HG02970 (cell line): Measurements from ENCODE around the gene KSR2.

Experiments used
- ATAC-seq: cut with Tn5 transposase; IDR thresholded peaks from one replicate; pipeline ENCODE4 v1.9.1; 2021; ENCODE audit warnings: mild to moderate bottlenecking, moderate library complexity, moderate number of reproducible peaks; ENCODE audit not compliant: unreplicated experiment, low FRiP score

The KSR2 gene

DNA sequence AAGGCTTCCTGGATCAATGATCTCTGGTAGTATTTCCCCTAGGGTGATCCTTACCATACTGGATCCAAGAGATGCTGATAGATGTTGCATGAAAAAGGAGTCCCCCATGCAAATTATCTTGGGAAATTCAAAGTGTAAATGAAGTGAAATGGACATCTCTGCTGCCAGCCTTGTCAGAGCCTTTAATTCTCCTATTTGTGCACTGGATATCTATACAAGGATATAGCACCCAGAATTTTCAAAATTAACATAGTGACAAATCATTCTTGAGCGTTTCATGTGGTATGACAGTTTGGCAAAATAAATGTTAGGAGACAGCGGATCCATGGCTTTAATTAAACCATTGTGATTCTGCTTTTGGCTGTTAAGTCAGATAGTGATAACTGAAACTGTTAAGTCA, 260.9 kb downstream of the KSR2 start:
- no peak for ATAC-seq

DNA sequence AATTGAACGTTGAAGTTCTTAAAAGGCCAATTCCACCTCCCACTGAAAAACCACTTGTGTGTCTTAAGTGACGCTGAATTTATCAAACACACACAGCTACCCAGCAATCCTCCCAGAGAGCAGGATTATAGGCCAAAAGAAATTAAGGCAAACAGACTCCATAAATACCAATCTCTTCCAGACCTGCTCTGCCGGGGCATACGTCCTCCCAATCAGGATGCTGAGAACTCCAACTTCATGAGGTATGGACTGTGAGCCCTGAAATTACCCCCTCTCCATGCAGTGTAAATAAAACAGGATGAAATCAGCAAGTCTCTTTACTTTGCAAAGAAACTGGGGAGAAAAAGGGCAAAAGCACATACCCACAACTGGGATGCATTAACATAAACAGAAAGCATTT, 265.2 kb downstream of the KSR2 start:
- ATAC-seq: no peak

DNA sequence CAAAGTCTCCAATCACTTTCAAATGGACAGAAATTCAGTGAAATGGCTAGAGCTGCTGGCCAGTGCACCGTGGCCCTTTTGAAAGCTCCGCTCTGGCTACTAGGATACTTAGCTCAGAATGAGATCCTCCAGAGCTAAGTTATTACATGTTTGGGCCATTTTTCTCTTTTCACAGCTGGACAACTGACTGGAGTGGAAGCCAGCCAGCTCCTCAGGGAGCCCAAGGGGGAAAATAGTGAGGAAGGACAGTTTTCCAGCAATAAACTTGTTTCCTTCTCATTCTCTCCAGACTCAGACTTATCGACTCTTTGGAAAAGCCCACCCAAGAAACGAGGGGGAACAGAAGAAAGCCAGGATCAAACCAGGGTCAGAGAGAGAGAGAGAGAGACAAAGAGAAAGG, 266.0 kb downstream of the KSR2 start:
- ATAC-seq: no peak

DNA sequence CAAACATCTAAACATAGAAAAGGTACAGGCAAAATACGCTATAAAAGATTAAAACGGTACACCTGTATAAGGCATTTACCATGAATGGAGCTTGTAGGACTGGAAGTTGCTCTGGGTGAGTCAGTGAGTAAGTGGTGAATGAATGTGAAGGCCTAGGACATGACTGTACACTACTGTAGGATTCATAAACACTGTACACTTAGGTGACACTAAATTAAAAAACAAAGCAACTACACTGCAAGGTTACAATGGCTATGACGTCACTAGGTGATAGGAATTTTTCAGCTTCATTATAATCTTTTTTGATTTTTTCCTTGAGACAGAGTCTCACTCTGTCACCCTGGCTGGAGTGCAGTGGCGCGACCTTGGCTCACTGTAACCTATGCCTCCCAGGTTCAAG, 269.2 kb downstream of the KSR2 start:
- ATAC-seq: no peak

DNA sequence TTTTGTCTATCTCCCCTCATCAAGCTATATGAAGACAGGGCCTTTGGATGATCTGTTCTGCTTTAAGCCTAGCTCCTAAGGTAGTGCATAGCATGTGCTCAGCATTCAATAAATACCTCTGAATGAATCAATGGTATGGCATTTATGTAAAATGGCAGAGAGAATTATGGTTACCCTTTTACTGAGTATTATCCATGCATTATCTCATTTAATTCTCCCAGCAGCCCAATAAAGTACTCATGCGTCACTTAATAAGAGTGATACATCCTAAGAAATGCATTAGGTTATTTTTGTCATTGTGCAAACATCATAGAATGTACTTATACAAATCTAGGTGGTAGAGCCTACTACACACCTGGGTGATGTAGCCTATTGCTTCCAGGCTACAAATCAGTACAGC, 269.7 kb downstream of the KSR2 start:
- ATAC-seq: no peak

DNA sequence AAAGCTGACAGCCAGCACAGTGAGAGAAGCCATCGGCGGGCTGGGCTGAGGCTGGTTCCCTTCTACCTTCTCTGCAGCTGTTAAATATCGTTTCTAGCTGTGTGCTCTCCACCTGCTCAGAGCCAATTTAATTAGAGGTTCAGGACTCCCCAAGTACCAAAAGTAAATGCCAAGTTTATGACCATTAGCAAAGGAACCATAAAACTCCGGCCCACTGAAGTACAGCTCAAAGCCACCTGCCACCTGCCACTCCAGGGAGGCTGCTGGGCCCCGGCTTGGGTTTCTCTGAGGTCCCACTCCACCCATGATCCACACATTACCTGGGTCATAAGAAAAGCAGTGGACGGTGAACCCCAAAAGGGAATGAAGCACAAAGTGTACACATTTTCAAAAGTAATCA, 272.8 kb downstream of the KSR2 start:
- no peak for ATAC-seq

DNA sequence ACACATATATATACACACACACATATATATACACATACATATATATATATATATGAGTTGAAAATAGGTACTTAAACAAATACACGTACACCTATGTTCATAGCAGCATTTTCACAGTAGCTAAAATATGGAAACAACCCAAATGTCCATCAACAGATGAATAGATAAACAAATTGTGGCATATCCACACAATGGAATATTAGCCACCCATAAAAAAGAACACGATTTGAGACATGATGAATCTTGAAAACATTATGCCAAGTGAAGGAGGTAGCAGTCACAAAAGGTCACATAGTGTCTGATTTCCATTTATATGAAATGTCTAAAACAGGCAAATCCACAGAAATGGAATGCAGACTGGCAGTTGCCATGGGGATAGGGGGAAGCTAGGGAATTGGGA, 276.3 kb downstream of the KSR2 start:
- no peak for ATAC-seq

DNA sequence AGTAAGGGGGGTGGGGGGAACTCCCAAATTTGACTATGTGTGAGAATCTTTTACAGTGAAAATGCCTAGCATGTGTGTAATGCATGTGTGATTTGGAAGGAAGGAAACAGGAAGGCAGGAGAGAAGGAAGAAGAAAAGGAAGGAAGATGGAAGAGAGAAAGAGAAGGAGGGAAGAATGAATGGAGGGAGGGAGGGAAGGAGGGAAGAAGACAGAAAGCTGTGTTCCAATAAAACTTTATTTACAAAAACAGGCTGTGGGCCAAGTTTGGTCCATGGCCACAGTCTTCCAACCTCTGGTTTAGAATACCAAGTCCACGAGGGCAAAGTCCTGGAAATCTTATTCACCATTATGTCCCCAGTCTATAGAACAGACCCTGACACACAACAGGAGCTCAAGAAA, 278.9 kb downstream of the KSR2 start:
- ATAC-seq: no peak

DNA sequence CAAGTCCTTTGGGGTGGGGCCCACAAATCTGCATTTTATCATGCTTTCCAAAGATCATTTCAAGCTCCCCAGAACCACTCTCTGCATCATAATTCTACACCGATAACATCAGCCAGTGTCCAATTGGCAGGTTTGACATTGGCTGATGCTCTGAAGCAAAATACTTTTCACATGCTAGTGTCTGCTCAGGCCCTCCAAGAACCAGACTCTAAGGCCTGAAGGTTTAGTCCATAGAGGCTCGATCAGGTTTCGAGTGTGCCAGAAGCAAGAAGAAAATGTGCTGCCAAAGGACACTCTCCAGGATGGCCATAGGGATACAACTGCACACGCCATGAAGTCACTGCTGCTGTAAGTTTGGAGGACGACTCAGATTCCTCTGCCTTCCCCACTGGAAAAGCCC, 280.3 kb downstream of the KSR2 start:
- no peak for ATAC-seq

DNA sequence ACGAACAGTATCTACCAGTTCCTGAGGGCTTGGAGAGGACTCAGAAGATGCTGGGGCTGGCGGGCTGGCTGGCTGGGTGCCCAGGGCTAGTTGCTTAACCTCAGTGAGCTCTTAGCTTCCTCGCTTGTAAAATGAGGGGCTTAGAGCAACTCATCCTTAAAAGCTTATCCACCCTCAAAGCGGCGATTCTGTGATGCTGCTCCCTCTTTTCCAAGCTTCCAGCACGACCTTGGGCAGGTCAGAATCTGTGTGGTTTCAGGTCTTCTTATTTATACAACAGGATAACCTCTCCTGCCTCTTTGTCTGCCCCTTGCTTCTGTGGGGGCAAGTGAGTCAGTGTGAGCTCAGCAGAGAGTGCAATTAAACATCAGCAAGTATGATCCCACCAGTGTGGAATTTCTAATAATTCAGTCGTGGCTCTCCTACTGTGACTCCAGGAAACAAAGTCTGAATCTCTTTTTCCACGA, 281.8 kb downstream of the KSR2 start:
- ATAC-seq: no peak

DNA sequence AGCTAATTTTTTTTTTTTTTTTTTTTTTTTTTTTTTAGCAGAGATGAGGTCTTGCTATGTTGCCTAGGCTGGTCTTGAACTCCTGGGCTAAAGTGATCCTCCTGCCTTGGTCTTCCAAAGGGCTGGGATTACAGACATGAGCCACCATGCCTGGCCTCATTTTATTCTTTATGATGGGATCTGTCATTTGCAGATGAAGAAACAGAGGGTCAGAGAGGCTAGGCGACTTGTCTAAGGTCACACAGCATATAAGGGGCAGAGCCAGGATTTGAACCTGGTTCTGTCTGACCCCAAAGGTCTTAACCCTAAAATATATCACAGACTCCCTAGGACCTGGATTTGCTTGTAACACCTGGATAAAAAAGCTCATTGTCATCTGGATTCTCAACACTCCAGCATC, 282.6 kb downstream of the KSR2 start:
- ATAC-seq: no peak

DNA sequence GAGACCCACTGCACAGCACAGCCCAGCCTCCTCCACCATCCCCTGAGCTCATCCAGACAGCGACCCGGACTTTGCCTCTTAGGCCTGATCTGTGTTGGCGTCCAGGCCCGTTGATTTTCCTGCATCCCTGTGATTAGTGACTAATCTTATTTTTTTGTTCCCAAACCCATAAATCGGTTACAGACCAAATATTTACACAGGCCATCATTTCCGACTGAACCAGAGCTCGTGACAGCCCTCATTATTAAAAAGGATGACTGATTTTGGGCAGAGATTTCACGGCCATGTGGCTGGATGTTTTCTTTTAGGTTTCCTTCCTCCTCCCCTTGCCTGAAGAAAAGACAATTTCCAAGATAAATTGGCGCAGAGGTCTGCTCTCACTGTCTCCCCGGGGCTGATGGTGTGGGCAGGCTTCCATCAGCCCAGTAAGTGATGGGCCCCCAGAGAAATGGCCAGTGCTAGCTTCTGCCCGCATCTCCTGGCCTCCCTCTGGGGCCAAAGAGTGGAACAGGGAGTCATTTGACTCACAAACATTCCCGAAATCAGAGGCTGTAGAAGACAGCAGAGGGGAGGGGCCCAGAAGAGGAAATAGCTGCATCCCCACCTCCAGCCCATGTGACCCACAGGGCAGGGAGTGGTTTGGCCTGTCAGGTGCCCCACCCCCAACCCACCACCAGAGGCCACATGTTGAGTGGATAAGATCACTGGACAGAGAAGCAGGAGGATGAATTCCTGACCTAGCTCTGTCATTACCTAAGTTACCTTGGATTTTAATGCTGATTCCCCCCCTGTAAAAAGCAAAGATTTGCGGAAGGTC, 283.5 kb downstream of the KSR2 start:
- no peak for ATAC-seq

DNA sequence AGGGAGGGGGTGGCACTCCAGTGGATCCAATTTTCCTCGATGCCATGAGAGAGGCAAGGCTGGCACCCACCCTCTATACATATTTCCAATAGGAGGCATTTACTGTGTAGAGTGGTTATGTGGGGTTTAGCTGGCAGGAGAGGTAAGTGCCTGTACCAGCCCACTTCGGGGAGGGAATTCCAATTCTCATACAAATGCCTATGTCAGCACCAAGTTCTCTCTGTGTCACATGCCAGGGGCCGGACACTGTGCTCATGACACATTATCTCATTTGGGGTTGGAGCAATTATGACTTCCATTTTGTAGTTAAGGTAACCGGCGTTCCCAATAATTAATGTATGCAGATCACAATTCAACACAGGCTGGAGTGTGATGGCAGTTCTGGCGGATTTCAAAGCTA, 284.3 kb downstream of the KSR2 start:
- no peak for ATAC-seq

DNA sequence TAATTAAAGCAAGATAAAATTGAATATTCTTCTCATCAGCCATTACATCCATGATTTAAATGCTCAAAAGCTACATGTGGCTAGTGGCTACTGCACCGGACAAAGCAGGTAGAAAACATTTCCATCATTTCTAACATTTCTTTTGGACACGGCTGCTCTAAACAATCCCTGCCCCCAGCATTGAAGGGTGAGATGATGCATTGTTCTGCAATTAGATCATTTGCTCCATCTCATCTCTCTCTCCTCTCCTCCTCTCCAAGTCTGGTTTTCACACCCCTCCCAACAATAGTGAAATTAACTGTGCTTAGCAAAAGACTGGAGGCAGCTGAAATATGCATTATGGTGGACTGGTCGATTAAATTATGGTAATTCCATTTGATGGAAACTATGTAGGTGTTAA, 288.5 kb downstream of the KSR2 start:
- ATAC-seq: no peak

DNA sequence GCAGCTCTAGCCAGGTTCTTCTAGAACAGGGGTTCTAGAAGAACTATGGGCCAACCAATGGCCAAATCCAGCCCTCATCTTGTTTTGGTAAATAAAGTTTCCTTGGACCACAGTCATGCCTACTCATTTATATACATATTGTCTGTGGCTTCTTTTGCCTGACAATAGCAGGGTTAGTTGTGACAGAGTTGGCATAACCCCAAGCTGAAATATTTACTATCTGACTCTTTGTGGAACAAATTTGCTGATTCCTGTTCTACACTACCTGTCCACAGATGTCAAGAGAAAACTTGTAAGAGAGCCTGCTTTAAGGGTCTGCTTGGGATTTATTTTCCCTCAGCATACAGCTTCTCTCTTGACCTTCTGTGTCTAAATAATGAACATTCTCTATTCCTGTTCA, 289.0 kb downstream of the KSR2 start:
- ATAC-seq: no peak

DNA sequence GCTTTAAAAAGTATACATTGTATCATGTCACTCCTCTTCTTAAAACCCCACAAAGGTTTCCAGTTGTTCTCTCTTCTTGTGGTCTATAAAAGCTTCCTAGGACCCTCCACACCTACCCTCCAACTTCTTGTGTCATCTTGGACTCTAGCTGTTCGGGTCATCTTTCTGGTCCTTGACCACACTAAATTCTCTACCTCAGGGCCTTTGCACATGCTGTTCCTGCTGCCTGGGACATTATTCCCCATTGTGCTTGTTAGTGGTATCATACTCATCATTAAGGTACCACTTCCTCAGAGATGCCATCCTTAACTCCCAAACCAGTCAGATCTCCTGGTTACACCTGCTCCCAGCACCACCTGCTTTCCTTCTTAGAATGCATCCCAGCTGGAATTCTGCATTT, 294.0 kb downstream of the KSR2 start:
- no peak for ATAC-seq

DNA sequence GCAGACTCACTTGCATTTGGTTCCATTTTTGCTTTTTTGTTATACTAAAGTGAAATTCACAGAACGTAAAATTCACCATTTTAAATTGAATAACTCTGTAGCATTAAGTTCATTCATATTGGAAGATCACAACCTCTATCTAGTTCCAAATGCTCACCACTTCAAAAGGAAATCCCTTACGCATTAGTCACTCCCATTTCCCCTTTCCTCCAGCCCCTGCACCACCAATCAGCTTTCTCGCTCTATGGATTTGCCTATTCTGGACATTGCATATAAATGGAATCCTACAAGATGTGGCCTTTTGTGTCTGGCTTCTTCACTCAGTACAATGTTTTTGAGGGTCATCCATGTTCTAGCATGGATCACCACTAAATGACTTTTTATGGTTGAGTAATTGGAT, 294.5 kb downstream of the KSR2 start:
- ATAC-seq: no peak

DNA sequence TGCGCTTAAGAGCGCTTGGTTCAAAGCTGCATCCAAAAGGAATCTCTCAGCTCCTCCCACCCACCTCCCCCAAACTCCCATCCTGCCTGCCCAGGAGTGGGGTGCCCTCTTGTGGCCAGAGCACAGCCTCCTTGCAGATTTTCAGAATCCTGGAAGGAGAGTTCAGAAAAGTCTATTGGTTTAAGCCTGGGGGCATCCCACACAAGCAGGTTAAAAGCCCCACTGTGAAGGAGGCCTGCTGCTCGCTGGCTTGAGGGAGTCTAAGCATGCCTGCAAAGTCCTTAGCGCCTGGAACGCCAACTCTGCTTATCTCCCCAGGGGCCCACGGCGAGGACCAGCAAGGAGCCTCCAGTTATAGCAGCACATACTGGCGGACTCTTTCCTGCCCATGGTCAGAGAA, 297.1 kb downstream of the KSR2 start:
- ATAC-seq: no peak

DNA sequence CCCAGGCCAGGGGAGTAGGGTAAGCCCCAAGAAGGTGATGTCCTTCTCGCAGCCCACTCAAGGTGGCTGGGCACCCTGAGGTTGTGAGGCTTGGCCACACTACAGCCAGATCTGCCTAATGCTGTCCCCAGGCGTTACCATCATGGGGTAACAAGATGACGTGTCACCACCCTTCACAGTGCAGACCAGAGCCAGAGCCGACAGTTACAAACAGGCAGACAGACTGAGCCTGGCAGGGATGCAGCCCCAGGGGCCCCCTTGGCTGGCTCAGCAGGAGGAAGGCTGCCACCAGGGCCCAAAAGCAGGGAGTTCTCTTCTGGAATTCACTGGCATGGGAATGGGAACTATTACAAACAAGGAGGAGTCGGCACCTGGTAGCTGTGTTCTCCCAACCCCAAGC, 304.6 kb downstream of the KSR2 start:
- no peak for ATAC-seq

DNA sequence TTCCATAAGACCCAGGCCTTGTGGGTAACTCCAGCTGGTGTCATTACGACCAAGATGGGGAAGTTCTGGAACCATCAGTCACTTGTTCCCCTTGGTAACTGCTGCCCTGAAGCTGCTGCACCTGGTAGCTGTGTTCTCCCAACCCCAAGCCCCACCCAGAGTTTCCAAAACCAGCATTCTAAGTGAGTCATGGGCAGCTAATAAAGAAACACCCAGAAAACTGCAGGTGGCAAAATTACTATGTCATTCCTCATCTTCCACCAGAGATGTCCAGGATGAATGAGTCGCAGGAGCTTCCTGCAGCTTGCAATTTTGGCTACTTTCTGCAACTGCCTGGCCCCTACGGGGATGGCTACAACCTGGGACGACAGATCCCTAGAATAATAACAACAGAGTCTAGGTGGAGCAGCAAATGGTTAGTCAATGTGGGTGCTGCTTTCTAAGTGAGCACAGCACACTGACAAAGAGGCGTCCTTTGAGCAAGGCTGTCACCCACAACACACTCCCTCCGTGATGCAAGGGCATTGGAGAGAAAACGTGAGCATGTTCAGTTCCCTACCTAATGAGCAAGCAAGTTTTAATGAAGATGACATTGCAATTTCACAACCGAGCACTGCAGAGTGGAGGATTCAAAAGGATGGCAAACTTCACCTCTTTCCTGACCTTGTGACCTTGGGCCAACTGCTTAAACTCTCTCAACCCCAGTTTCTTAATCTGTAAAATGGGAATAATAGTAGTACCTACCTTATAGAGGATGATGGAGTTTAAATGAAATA, 306.0 kb downstream of the KSR2 start:
- ATAC-seq: no peak

DNA sequence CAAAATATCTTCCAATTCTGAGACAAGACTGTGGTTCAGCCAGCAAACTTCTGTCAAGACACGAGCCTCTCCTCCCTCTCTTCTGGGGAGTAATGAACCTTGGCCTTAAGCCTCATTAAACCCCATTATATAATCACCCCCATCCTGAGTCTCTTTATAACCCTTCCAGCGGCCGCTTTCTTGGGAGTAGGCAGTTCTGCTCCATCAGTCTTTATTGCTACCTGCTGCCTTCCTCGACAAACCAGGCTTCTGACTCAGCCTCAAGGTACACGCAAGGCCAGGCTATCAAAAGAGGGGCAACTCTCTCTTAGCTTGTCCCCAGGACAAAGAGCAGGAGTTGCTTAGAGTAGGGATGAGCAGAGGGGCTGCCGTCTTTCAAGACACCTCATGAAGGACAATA, 306.6 kb downstream of the KSR2 start:
- ATAC-seq: no peak

DNA sequence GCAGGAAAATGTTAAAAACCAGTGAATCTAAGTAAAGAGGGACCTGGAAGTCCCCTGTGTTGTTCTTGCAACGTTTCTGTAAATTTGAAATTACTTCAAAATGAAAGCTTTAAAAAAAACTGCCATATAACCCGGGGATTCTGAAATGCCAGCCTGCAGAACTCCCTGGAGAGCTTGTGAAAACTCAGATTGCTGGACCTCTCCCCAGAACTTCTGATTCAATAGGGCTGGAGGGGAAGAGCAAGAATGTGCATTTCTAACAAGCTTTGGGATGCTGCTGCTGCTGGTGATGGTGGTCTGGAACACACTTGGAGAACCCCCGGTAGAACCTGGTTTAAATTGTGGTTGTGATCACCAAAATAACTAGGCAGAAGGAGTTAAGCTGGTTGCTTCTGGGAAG, 307.3 kb downstream of the KSR2 start:
- no peak for ATAC-seq
